HepG2 (cell line): ENCODE data around the gene GBX1.

ENCODE experiments used
- ATF5 ChIP-seq: sonication (generic); formaldehyde crosslinking; IDR thresholded peaks from 2 replicates; pipeline ENCODE4 v1.4.0; 2020; ENCODE audit warnings: mild to moderate bottlenecking, low read depth, missing genetic modification reagents
- CTCF ChIP-seq: sonication (generic); formaldehyde crosslinking; IDR thresholded peaks from 2 replicates; pipeline ENCODE4 v1.5.0; 2020; ENCODE audit warnings: mild to moderate bottlenecking, missing genetic modification reagents, moderate library complexity
- ELF1 ChIP-seq: sonication (generic); formaldehyde crosslinking; IDR thresholded peaks from 2 replicates; pipeline ENCODE4 v1.4.0; 2020; ENCODE audit warnings: missing genetic modification reagents
- FOXP4 ChIP-seq: sonication (generic); formaldehyde crosslinking; IDR thresholded peaks from 2 replicates; pipeline ENCODE4 v1.4.0; 2020; ENCODE audit warnings: missing genetic modification reagents
- MAX ChIP-seq: IDR thresholded peaks from 2 replicates; pipeline ENCODE4 v1.6.1; 2012; ENCODE audit warnings: inconsistent platforms
- ZBTB3 ChIP-seq: sonication (generic); formaldehyde crosslinking; IDR thresholded peaks from 2 replicates; pipeline ENCODE4 v1.4.0; 2020; ENCODE audit warnings: low read depth, mild to moderate bottlenecking, moderate library complexity, missing genetic modification reagents, borderline replicate concordance

GRCh38 chr7:151126491-151127137, 40.9 kb downstream of the GBX1 start:
- no peak for TF ChIP-seq CTCF (CRISPR knock-in tag)
- TF ChIP-seq FOXP4 (CRISPR knock-in tag), result no peak
- no peak for TF ChIP-seq ELF1 (CRISPR knock-in tag)
- TF ChIP-seq ATF5, result no peak
- TF ChIP-seq MAX, result no peak
- no peak for TF ChIP-seq ZBTB3 (CRISPR knock-in tag)
